A549 (cell line): ENCODE measurements around the gene CHAD. TPM values are rescaled to one million over a fixed set of nuclear protein-coding genes. Genes with fewer than 3 reads are reported as not detected.
A peak's percentile ranks its signal among the peaks of the same experiment; 100 is the strongest.

ENCODE experiments used
- ATAC-seq, 2 experiments: fragments of 200-7000 bp in 1 of 2; fragments of >200 bp in 1 of 2; cut with Nextera tagmentation in 1 of 2; cut with Tn5 transposase in 1 of 2; 3 replicates each; pipeline versions ENCODE4 v1.8.0 to v1.9.1; 2018 to 2020; ENCODE audit warnings: mild to moderate bottlenecking in 1 of 2, moderate library complexity in 1 of 2
- CTCF ChIA-PET: fragments of 300-600 bp; sonication (Branson Sonifier 250); formaldehyde crosslinking; extraction: SDS; loops from one replicate; lab custom pipeline; 2021; ENCODE audit warnings: antibody characterized with exemption, inconsistent platforms; lab: Yijun Ruan, JAX
- POLR2A ChIA-PET: fragments of 350-600 bp; formaldehyde crosslinking; extraction: SDS; loops from one replicate; lab custom pipeline; 2021; ENCODE audit warnings: antibody characterized with exemption, inconsistent platforms; lab: Yijun Ruan, JAX
- DNase-seq, 2 experiments: peaks; one replicate each; pipeline versions ENCODE4 v3.0.0 to v3.0.0-alpha.2; 2011 to 2016; ENCODE audit warnings: low read depth in 1 of 2, low spot score in 1 of 2
- FAIRE-seq: peaks from 2 replicates; lab custom pipeline; 2011; peaks lifted over from hg19 to GRCh38; lab: Jason Lieb, UNC
- H3K27ac ChIP-seq, 2 experiments: fragments of >200 bp; sonication (Bioruptor Twin); formaldehyde crosslinking; 3 replicates each; pipeline ENCODE4 v1.5.1; 2016 to 2017
- H3K4me1 ChIP-seq: fragments of >200 bp; sonication (Bioruptor Twin); formaldehyde crosslinking; 3 replicates; pipeline ENCODE4 v1.6.1; 2016
- H3K4me2 ChIP-seq: fragments of >200 bp; sonication (Bioruptor Twin); formaldehyde crosslinking; 3 replicates; pipeline ENCODE4 v1.6.1; 2016
- H3K4me3 ChIP-seq: fragments of >200 bp; sonication (Bioruptor Twin); formaldehyde crosslinking; 3 replicates; pipeline ENCODE4 v1.5.1; 2016
- H3K9me3 ChIP-seq: fragments of >200 bp; sonication (Bioruptor Twin); formaldehyde crosslinking; 3 replicates; pipeline ENCODE4 v1.6.1; 2016
- BCL3 ChIP-seq: fragments of >200 bp; sonication (Bioruptor Twin); formaldehyde crosslinking; IDR thresholded peaks from 3 replicates; pipeline ENCODE4 v1.6.1; 2016
- CBX8 ChIP-seq: fragments of 200-600 bp; sonication (generic); IDR thresholded peaks from 2 replicates; pipeline ENCODE4 v1.6.1; 2016
- EHF ChIP-seq: fragments of 250-450 bp; sonication (Bioruptor Pico); IDR thresholded peaks from 2 replicates; pipeline ENCODE4 v1.5.0; 2020; ENCODE audit warnings: mild to moderate bottlenecking
- EHMT2 ChIP-seq: fragments of 200-600 bp; sonication (generic); IDR thresholded peaks from 2 replicates; pipeline ENCODE4 v1.6.1; 2016; ENCODE audit warnings: antibody characterized with exemption, low read depth, mild to moderate bottlenecking, moderate library complexity
- EP300 ChIP-seq, 2 experiments: fragments of >200 bp; sonication (Bioruptor Twin); formaldehyde crosslinking; IDR thresholded peaks; 2 replicates in 1 of 2; 3 replicates in 1 of 2; pipeline ENCODE4 v1.6.1; 2016 to 2017
- ESRRA ChIP-seq: fragments of 150-350 bp; IDR thresholded peaks from 2 replicates; pipeline ENCODE4 v1.6.1; 2014; ENCODE audit warnings: mild to moderate bottlenecking, low read length, borderline replicate concordance
- FOSB ChIP-seq: fragments of 250-450 bp; sonication (Bioruptor Pico); IDR thresholded peaks from 2 replicates; pipeline ENCODE4 v1.5.0; 2020; ENCODE audit warnings: mild to moderate bottlenecking, moderate library complexity
- HDAC2 ChIP-seq: fragments of 200-600 bp; sonication (generic); IDR thresholded peaks from 2 replicates; pipeline ENCODE4 v1.6.1; 2016
- HEYL ChIP-seq: fragments of 250-450 bp; sonication (Bioruptor Pico); IDR thresholded peaks from 2 replicates; pipeline ENCODE4 v1.8.0; 2021; ENCODE audit warnings: mild to moderate bottlenecking, moderate library complexity
- HMGXB4 ChIP-seq: fragments of 250-450 bp; sonication (Bioruptor Pico); IDR thresholded peaks from 2 replicates; pipeline ENCODE4 v1.5.0; 2021; ENCODE audit warnings: mild to moderate bottlenecking, moderate library complexity, borderline replicate concordance
- HOXA7 ChIP-seq: fragments of 250-450 bp; sonication (Bioruptor Pico); IDR thresholded peaks from 2 replicates; pipeline ENCODE4 v1.5.0; 2020; ENCODE audit warnings: mild to moderate bottlenecking, moderate library complexity
- HOXB13 ChIP-seq: fragments of 250-450 bp; sonication (Bioruptor Pico); IDR thresholded peaks from 2 replicates; pipeline ENCODE4 v1.5.0; 2020; ENCODE audit warnings: low read depth, mild to moderate bottlenecking, moderate library complexity
- HOXB5 ChIP-seq: fragments of 250-450 bp; sonication (Bioruptor Pico); IDR thresholded peaks from 2 replicates; pipeline ENCODE4 v1.5.0; 2020; ENCODE audit warnings: mild to moderate bottlenecking, moderate library complexity
- KDM1A ChIP-seq: fragments of 200-600 bp; sonication (generic); IDR thresholded peaks from 2 replicates; pipeline ENCODE4 v1.6.1; 2016; ENCODE audit warnings: low read depth, mild to moderate bottlenecking
- MAFK ChIP-seq: fragments of 450-650 bp; IDR thresholded peaks from 2 replicates; pipeline ENCODE4 v1.6.1; 2014; ENCODE audit not compliant: partially characterized antibody
- MAX ChIP-seq: IDR thresholded peaks from 2 replicates; pipeline ENCODE4 v1.6.1; 2012
- NFE2L2 ChIP-seq: fragments of 150-350 bp; conservative IDR thresholded peaks from 2 replicates; pipeline ENCODE4 v1.6.1; 2014; ENCODE audit warnings: low read length
- POLR2A ChIP-seq: IDR thresholded peaks from 2 replicates; pipeline ENCODE4 v1.6.1; 2012; ENCODE audit warnings: mild to moderate bottlenecking, low read length
- POLR2AphosphoS2 ChIP-seq: conservative IDR thresholded peaks from 2 replicates; pipeline ENCODE4 v1.6.1; 2012; ENCODE audit warnings: low read length, improper control_type of control experiment, inconsistent platforms
- SREBF2 ChIP-seq: fragments of 450-650 bp; IDR thresholded peaks from 2 replicates; pipeline ENCODE4 v1.6.1; 2014; ENCODE audit warnings: mild to moderate bottlenecking, moderate library complexity
- TP53 ChIP-seq: fragments of 250-450 bp; sonication (Bioruptor Pico); IDR thresholded peaks from 2 replicates; pipeline ENCODE4 v1.5.0; 2021; ENCODE audit warnings: mild to moderate bottlenecking, moderate library complexity
- ZFP36 ChIP-seq: fragments of 450-650 bp; IDR thresholded peaks from 2 replicates; pipeline ENCODE4 v1.6.1; 2014; ENCODE audit warnings: borderline replicate concordance; ENCODE audit not compliant: partially characterized antibody
- ZNF302 ChIP-seq: fragments of 250-450 bp; sonication (Bioruptor Pico); IDR thresholded peaks from 2 replicates; pipeline ENCODE4 v1.9.0; 2021; ENCODE audit warnings: inconsistent platforms, mild to moderate bottlenecking, moderate library complexity
- WGBS: methylation state at CpG from one replicate; pipeline ENCODE4 v1.1.6; 2017; ENCODE audit errors: missing lambda C conversion rate; 5-methylcytosine and 5-hydroxymethylcytosine counted together
- polyA plus RNA-seq, 4 experiments: library from polyadenylated mRNA; depleted of rRNA in 3 of 4; stranded (reverse); fragments of >200 nt; fragmentation: RNase III in 1 of 4; extraction: RNeasy Plus Mini Kit Qiagen cat#74134 plus additional on column Dnase treatment in 1 of 4; gene quantifications; 2 replicates in 3 of 4; 3 replicates in 1 of 4; pipeline ENCODE4 v1.2.3, GENCODE V29; 2011 to 2017

The CHAD gene
- polyA plus RNA-seq, 2 of the 4 experiments (the other 2 are of a cell fraction) = not detected

- H3K4me2 ChIP-seq = no peak overlapping the region
- 87% methylated on average over 10 of the region's 10 CpGs for WGBS
- ATAC-seq (no peak), DNase-seq (no peak), FAIRE-seq (no peak)
- no peak overlapping the region for H3K27ac ChIP-seq
- no peak for TF ChIP-seq BCL3
- 0 out of 2 replicates have a peak, but pooled peaks have one; percentile 49 for TF ChIP-seq KDM1A
- H3K4me3 ChIP-seq = no peak overlapping the region
- H3K4me1 ChIP-seq = no peaks in the 10 kb centered on the region
- H3K9me3 ChIP-seq = no peaks in the 10 kb centered on the region
- CTCF ChIA-PET = interaction anchor here (0.8 to 6.0 kb wide), 4 partner anchors 17 to 44 kb away, joined by 3 to 26 read pairs (median 4); partner anchors contain the start of gene LRRC59
- POLR2A ChIA-PET = no interaction called here
These were observed 27.5 kb downstream of the CHAD start for GRCh38 chr17:50440838-50441829.

- FAIRE-seq (no peak), ATAC-seq (no peak; a peak in 1 of 6 replicates), DNase-seq (no peak)
- no peaks in the 10 kb centered on the region for H3K9me3 ChIP-seq
- POLR2A ChIA-PET = no interaction called here
- WGBS = 68% methylated on average over 4 of the region's 4 CpGs
- H3K4me3 ChIP-seq = no peak overlapping the region
- no peaks in the 10 kb centered on the region for H3K4me1 ChIP-seq
- CTCF ChIA-PET = interaction anchor here (1.2 to 6.0 kb wide), 2 partner anchors 32 to 43 kb away, joined by 3 to 26 read pairs; partner anchors contain the start of gene LRRC59
- no peak overlapping the region for H3K27ac ChIP-seq
- TF ChIP-seq HOXB13 (CRISPR knock-in tag) (no peak), EP300 (IDR thresholded peaks at IDR 0.05) (no peak), ZNF302 (no peak), TP53 (CRISPR knock-in tag) (no peak), CBX8 (no peak), MAFK (no peak), SREBF2 (no peak), POLR2A (no peak), HOXB5 (CRISPR knock-in tag) (no peak), ZFP36 (no peak), EHF (CRISPR knock-in tag) (no peak)
- no peak overlapping the region for H3K4me2 ChIP-seq
These were observed 28.4 kb downstream of the CHAD start for GRCh38 chr17:50440172-50440837.

- no peak overlapping the region for H3K27ac ChIP-seq
- WGBS = 89% methylated on average over 4 of the region's 4 CpGs
- POLR2A ChIA-PET = interaction anchor here (0.6 kb wide), 1 partner anchor 43 kb away, joined by 3 read pairs; no protein-coding TSS in a partner anchor
- H3K4me2 ChIP-seq = no peak overlapping the region
- no peak overlapping the region for H3K4me3 ChIP-seq
- TF ChIP-seq KDM1A (no peak), HEYL (no peak), EHMT2 (no peak)
- no peak for DNase-seq
- no peak for FAIRE-seq
- H3K4me1 ChIP-seq = no peaks in the 10 kb centered on the region
- no peaks in the 10 kb centered on the region for H3K9me3 ChIP-seq
- ATAC-seq = no peak
- CTCF ChIA-PET = interaction anchor here (1.6 to 6.0 kb wide), 2 partner anchors 41 to 142 kb away, joined by 3 to 26 read pairs; partner anchors contain the start of gene LRRC59
These were observed 29.7 kb downstream of the CHAD start for GRCh38 chr17:50439008-50439407.

- Histone ChIP-seq H3K4me3 (no peak overlapping the region), H3K27ac (no peak overlapping the region), H3K4me1 (no peaks in the 10 kb centered on the region), H3K4me2 (no peak overlapping the region), H3K9me3 (no peaks in the 10 kb centered on the region)
- ATAC-seq (no peak), FAIRE-seq (no peak), DNase-seq (no peak)
- TF ChIP-seq NFE2L2 (no peak), FOSB (CRISPR knock-in tag) (no peak), POLR2AphosphoS2 (no peak), ESRRA (no peak), HOXA7 (CRISPR knock-in tag) (no peak), SREBF2 (no peak), HDAC2 (no peak), TP53 (CRISPR knock-in tag) (no peak), MAX (no peak), HMGXB4 (CRISPR knock-in tag) (no peak), EP300 (IDR thresholded peaks at IDR 0.05) (no peak)
- ChIA-PET POLR2A (no interaction called here), CTCF (interaction anchor here (0.6 to 6.0 kb wide), 6 partner anchors 8 to 54 kb away, joined by 3 to 26 read pairs (median 4); partner anchors contain the start of gene LRRC59)
- 92% methylated on average over 4 of the region's 4 CpGs for WGBS
These were observed 31.3 kb downstream of the CHAD start for GRCh38 chr17:50437409-50437808.
